Measurements from ENCODE around the gene LRRC75A.
A peak's percentile ranks its signal among the peaks of the same experiment; 100 is the strongest.
"Not testable (repeated sequence)": the region's sequence is repeated elsewhere in the genome, so short reads cannot be mapped to it uniquely, and the experiment has no call there.

LRRC75A gene

GRCh38 chr17:16432017-16432416 lies 60.0 kb downstream of the LRRC75A start:
- DNase-seq (ENCODE audit: low read depth in 2 of 2), result no peak

GRCh38 chr17:16430650-16431049 lies 61.3 kb downstream of the LRRC75A start:
- DNase-seq (ENCODE audit: low read depth in 2 of 2), result no peak

GRCh38 chr17:16429083-16429482 lies 62.9 kb downstream of the LRRC75A start:
- DNase-seq (ENCODE audit: low read depth in 2 of 2), result no peak

- DNase-seq (ENCODE audit: low read depth in 2 of 2), result no peak
Measured at GRCh38 chr17:16428098-16428882, 63.7 kb downstream of the LRRC75A start.

- DNase-seq (ENCODE audit: low read depth in 2 of 2), result no peak
Measured at GRCh38 chr17:16427020-16427419, 65.0 kb downstream of the LRRC75A start.

GRCh38 chr17:16425698-16426659 lies 66.0 kb downstream of the LRRC75A start:
- DNase-seq (ENCODE audit: low read depth in 2 of 2), result no peak

GRCh38 chr17:16425202-16425601 lies 66.8 kb downstream of the LRRC75A start:
- DNase-seq (ENCODE audit: low read depth in 2 of 2), result no peak

GRCh38 chr17:16423226-16423872 lies 68.6 kb downstream of the LRRC75A start:
- DNase-seq (ENCODE audit: low read depth in 2 of 2), result no peak

GRCh38 chr17:16422416-16422815 lies 69.6 kb downstream of the LRRC75A start:
- no peak for DNase-seq (ENCODE audit: low read depth in 2 of 2)

GRCh38 chr17:16419929-16420271 lies 72.1 kb downstream of the LRRC75A start:
- no peak for DNase-seq (ENCODE audit: low read depth in 2 of 2)

GRCh38 chr17:16419074-16419928 lies 72.7 kb downstream of the LRRC75A start:
- peak; percentile 34 to 47 for DNase-seq (ENCODE audit: low read depth in 2 of 2)

- no peak for DNase-seq (ENCODE audit: low read depth in 2 of 2)
Measured at GRCh38 chr17:16418685-16419068, 73.3 kb downstream of the LRRC75A start.

GRCh38 chr17:16417896-16418684 lies 73.9 kb downstream of the LRRC75A start:
- no peak for DNase-seq (ENCODE audit: low read depth in 2 of 2)

GRCh38 chr17:16417399-16417798 lies 74.6 kb downstream of the LRRC75A start:
- DNase-seq (ENCODE audit: low read depth in 2 of 2), result no peak

GRCh38 chr17:16415031-16415924 lies 76.7 kb downstream of the LRRC75A start, which contains the start of gene TRPV2:
Gene TRPV2 (plus strand): TSS chr17:16415571. CDS start chr17:16417669, 2,098 bp downstream.
- DNase-seq (ENCODE audit: low read depth in 2 of 2), result no peak

- DNase-seq (ENCODE audit: low read depth in 2 of 2), result no peak
Measured at GRCh38 chr17:16407911-16408588, 83.9 kb downstream of the LRRC75A start.

- no peak for DNase-seq (ENCODE audit: low read depth in 2 of 2)
Measured at GRCh38 chr17:16406742-16407674, 85.0 kb downstream of the LRRC75A start.

GRCh38 chr17:16403847-16404246 lies 88.1 kb downstream of the LRRC75A start:
- DNase-seq (ENCODE audit: low read depth in 2 of 2), result not testable (repeated sequence)

Data from stimulated activated CD8-positive, alpha-beta memory T cell treated with anti-CD3 and anti-CD28 coated beads, Interleukin-2, amount 100 ng/mL, for 1 hour (primary cell).